Tibial artery (tissue), 4 donors: ENCODE measurements around the gene NXT1.

Source experiments
- DNase-seq, 2 donors: peaks; one replicate each; pipeline ENCODE4 v3.0.0-alpha.2; 2019
- H3K27ac ChIP-seq, 2 donors: fragments of 200-600 bp; sonication (generic) in 1 of 2; 1 replicate in 1 of 2; 2 replicates in 1 of 2; pipeline ENCODE4 v1.5.1; 2018 to 2019; ENCODE audit warnings: mild to moderate bottlenecking in 1 of 2
- H3K27me3 ChIP-seq, 2 donors: fragments of 200-600 bp; sonication (generic) in 1 of 2; one replicate each; pipeline versions ENCODE4 v1.5.1 to v1.6.0; 2016 to 2019
- H3K36me3 ChIP-seq, 3 donors: fragments of 200-600 bp; sonication (generic) in 2 of 3; one replicate each; pipeline ENCODE4 v1.5.1; 2016 to 2019; ENCODE audit warnings: mild to moderate bottlenecking in 2 of 3
- H3K4me1 ChIP-seq, 4 donors: fragments of 200-600 bp; sonication (generic) in 2 of 4; 1 replicate in 3 of 4; 2 replicates in 1 of 4; pipeline ENCODE4 v1.5.1; 2016 to 2019
- H3K4me3 ChIP-seq, 2 donors: fragments of 200-600 bp; sonication (generic) in 1 of 2; 1 replicate in 1 of 2; 2 replicates in 1 of 2; pipeline ENCODE4 v1.5.1; 2018 to 2019; ENCODE audit warnings: mild to moderate bottlenecking in 2 of 2
- H3K9me3 ChIP-seq, 3 donors: fragments of 200-600 bp; sonication (generic) in 1 of 3; one replicate each; pipeline ENCODE4 v1.5.1; 2016 to 2019
- CTCF ChIP-seq, 2 experiments: fragments of 200-600 bp in 1 of 2; fragments of 450-650 bp in 1 of 2; IDR thresholded peaks; one replicate each; pipeline ENCODE4 v1.5.1; 2017 to 2019; ENCODE audit warnings: antibody characterized with exemption in 2 of 2, mild to moderate bottlenecking in 1 of 2, moderate library complexity in 1 of 2
- intact Hi-C: fragments of 100-400 bp; cut with DNase I; formaldehyde crosslinking; loops from one replicate; pipeline ENCODE4 v1.15.0; 2023; ENCODE audit warnings: low total_unique reads

NXT1 gene

GRCh38 chr20:23331450-23332350, 18.9 kb upstream of the NXT1 start:
- Histone ChIP-seq H3K4me3 (no peak overlapping the region), H3K27ac (no peak overlapping the region), H3K27me3 (no peaks in the 10 kb centered on the region), H3K9me3 (no peaks in the 10 kb centered on the region), H3K36me3 (no peaks in the 10 kb centered on the region), H3K4me1 (no peaks in the 10 kb centered on the region)
- DNase-seq, result no peak
- TF ChIP-seq CTCF (IDR thresholded peaks at IDR 0.05), result no peak
- intact Hi-C loops, result no loop called here

DNA sequence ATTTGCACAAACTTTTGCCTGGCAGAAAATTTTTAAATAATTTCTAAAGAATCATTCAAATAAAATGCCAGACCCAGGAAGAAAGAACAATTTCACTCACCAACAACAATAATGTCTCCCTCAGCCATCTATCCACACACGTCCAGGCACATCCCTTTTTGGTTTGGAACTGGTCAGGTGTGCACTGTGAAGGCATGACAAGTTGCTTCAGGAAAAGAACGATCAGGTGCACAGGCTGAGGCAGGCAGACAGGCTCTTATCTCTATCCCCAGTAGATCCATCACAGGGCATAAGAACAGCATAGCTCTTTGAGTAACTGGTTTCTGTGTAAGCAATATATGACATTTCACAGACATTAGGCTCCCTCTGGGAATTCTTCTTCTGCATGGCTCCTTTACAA, 18.1 kb upstream of the NXT1 start:
- no peaks in the 10 kb centered on the region for H3K36me3 ChIP-seq
- H3K4me3 ChIP-seq, result no peak overlapping the region
- no peaks in the 10 kb centered on the region for H3K27me3 ChIP-seq
- no peak for TF ChIP-seq CTCF (IDR thresholded peaks at IDR 0.05)
- H3K9me3 ChIP-seq, result no peaks in the 10 kb centered on the region
- no peak overlapping the region for H3K27ac ChIP-seq
- no peak for DNase-seq
- H3K4me1 ChIP-seq, result no peaks in the 10 kb centered on the region
- intact Hi-C loops, result no loop called here

- H3K9me3 ChIP-seq, result no peaks in the 10 kb centered on the region
- H3K4me3 ChIP-seq, result no peak overlapping the region
- H3K27me3 ChIP-seq, result no peaks in the 10 kb centered on the region
- intact Hi-C loops, result no loop called here
- no peak for DNase-seq
- no peaks in the 10 kb centered on the region for H3K4me1 ChIP-seq
- no peaks in the 10 kb centered on the region for H3K36me3 ChIP-seq
- no peak for TF ChIP-seq CTCF (IDR thresholded peaks at IDR 0.05)
- H3K27ac ChIP-seq, result no peak overlapping the region
Measured at GRCh38 chr20:23334111-23334510, 16.5 kb upstream of the NXT1 start.

DNA sequence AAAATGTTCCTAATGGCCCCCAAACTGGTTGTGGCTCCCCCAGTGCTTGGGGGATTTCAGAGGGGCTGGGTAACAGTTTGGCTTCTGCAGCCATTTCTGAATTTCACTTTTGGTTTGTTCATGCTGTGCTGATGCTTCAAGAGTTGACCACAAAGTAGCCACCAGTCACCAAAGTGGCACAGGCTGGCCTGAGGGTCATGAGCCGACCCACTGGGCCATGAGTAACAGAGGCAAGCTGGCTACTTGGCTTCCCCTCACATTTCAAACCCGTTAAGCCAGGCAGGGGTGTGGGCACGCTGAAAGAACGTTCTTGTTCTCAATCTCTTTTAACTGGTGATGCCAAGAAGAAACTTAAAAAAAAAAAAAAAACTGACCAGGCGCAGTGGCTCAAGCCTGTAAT, 15.1 kb upstream of the NXT1 start:
- Histone ChIP-seq H3K4me3 (no peak overlapping the region), H3K27ac (no peak overlapping the region), H3K27me3 (no peaks in the 10 kb centered on the region), H3K36me3 (no peaks in the 10 kb centered on the region), H3K4me1 (no peaks in the 10 kb centered on the region), H3K9me3 (no peaks in the 10 kb centered on the region)
- no peak for TF ChIP-seq CTCF (IDR thresholded peaks at IDR 0.05)
- DNase-seq, result no peak
- intact Hi-C loops, result no loop called here

DNA sequence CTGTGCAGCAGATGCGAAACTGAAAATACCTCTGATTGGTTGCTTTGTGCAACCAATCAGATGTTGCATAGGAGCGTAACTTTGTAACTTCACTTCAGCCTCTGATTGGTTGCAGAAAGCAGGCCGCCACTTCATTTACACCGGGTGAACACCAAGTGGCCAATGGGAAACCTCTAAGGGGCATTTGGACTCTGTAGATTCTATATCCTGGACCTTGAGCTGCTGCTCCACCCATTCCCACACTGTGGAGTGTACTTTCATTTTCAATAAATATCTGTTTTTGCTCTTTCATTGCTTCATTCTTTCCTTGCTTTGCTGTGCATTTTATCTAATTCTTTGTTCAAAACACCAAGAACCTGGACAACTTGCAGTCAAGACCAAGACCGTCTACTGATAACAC, 14.1 kb upstream of the NXT1 start:
- no peak overlapping the region for H3K27ac ChIP-seq
- TF ChIP-seq CTCF (IDR thresholded peaks at IDR 0.05), result no peak
- no peaks in the 10 kb centered on the region for H3K27me3 ChIP-seq
- no peaks in the 10 kb centered on the region for H3K9me3 ChIP-seq
- H3K36me3 ChIP-seq, result no peaks in the 10 kb centered on the region
- intact Hi-C loops, result no loop called here
- H3K4me1 ChIP-seq, result no peaks in the 10 kb centered on the region
- DNase-seq, result no peak
- no peak overlapping the region for H3K4me3 ChIP-seq
